ENCODE measurements around the gene EHF.

EHF gene

GRCh38 chr11:34632105-34632791, 11.4 kb downstream of the EHF start:
- POLR2A ChIA-PET = no interaction called here
- DNase-seq (ENCODE audit: low read depth, low spot score) = no peak
- no peak overlapping the region for H3K4me3 ChIP-seq (ENCODE audit: low read depth, low read length)

GRCh38 chr11:34633640-34633989, 12.7 kb downstream of the EHF start:
- no peak for TF ChIP-seq CTCF (IDR thresholded peaks at IDR 0.05; ENCODE audit: insufficient read depth, low read length, missing control alignments)
- DNase-seq (ENCODE audit: low read depth, low spot score) = no peak
- CTCF ChIA-PET = interaction anchor here (1.7 kb wide), 1 partner anchor 10 kb away, joined by 7 read pairs; no protein-coding TSS in a partner anchor
- no peak overlapping the region for H3K4me3 ChIP-seq (ENCODE audit: low read depth, low read length)
- POLR2A ChIA-PET = no interaction called here

More at GRCh38 chr11:34632105-34632791, 11.4 kb downstream of the EHF start:
- no peak for TF ChIP-seq CTCF (IDR thresholded peaks at IDR 0.05; ENCODE audit: insufficient read depth, low read length, missing control alignments)
- CTCF ChIA-PET = no interaction called here

- POLR2A ChIA-PET = no interaction called here
- DNase-seq (ENCODE audit: low read depth, low spot score) = no peak
- CTCF ChIA-PET = interaction anchor here (1.7 kb wide), 1 partner anchor 10 kb away, joined by 7 read pairs; no protein-coding TSS in a partner anchor
- no peak overlapping the region for H3K4me3 ChIP-seq (ENCODE audit: low read depth, low read length)
- no peak for TF ChIP-seq CTCF (IDR thresholded peaks at IDR 0.05; ENCODE audit: insufficient read depth, low read length, missing control alignments)
Measured at GRCh38 chr11:34633990-34634693, 13.2 kb downstream of the EHF start.

GRCh38 chr11:34634694-34635062, 13.8 kb downstream of the EHF start:
- CTCF ChIA-PET = interaction anchor here (1.7 kb wide), 1 partner anchor 9 kb away, joined by 7 read pairs; no protein-coding TSS in a partner anchor
- POLR2A ChIA-PET = no interaction called here

GRCh38 chr11:34636127-34636526, 15.2 kb downstream of the EHF start:
- ChIA-PET POLR2A (no interaction called here), CTCF (interaction anchor here (1.3 to 1.6 kb wide), 2 partner anchors 9 to 19 kb away, joined by 4 read pairs; no protein-coding TSS in a partner anchor)
- TF ChIP-seq CTCF (IDR thresholded peaks at IDR 0.05; ENCODE audit: insufficient read depth, low read length, missing control alignments) = no peak
- H3K4me3 ChIP-seq (ENCODE audit: low read depth, low read length) = no peak overlapping the region
- DNase-seq (ENCODE audit: low read depth, low spot score) = no peak

More at GRCh38 chr11:34634694-34635062, 13.8 kb downstream of the EHF start:
- no peak overlapping the region for H3K4me3 ChIP-seq (ENCODE audit: low read depth, low read length)
- DNase-seq (ENCODE audit: low read depth, low spot score) = no peak
- no peak for TF ChIP-seq CTCF (IDR thresholded peaks at IDR 0.05; ENCODE audit: insufficient read depth, low read length, missing control alignments)

- no peak for TF ChIP-seq CTCF (IDR thresholded peaks at IDR 0.05; ENCODE audit: insufficient read depth, low read length, missing control alignments)
- CTCF ChIA-PET = interaction anchor here (1.0 to 1.6 kb wide), 2 partner anchors 9 to 18 kb away, joined by 3 to 4 read pairs; no protein-coding TSS in a partner anchor
- POLR2A ChIA-PET = no interaction called here
- H3K4me3 ChIP-seq (ENCODE audit: low read depth, low read length) = no peak overlapping the region
- no peak for DNase-seq (ENCODE audit: low read depth, low spot score)
Measured at GRCh38 chr11:34637303-34637702, 16.4 kb downstream of the EHF start.

Measured in AG04449 (cell line).